ENCODE measurements around the gene SLC9A9.

- TF ChIP-seq CTCF (IDR thresholded peaks at IDR 0.05), result no peak
- no peak for TF ChIP-seq EZH2phosphoT487 (IDR thresholded peaks at IDR 0.05)
Observed at GRCh38 chr3:143383421-143383820, 464.8 kb downstream of the SLC9A9 start.

Data from neural progenitor cell (in vitro differentiated cells).